Endodermal cell (in vitro differentiated cells): ENCODE data around the gene PCNX4. TPM values are rescaled to one million over a fixed set of nuclear protein-coding genes. Genes with fewer than 3 reads are reported as not detected.

Experiments
- DNase-seq: peaks from one replicate; pipeline ENCODE4 v3.0.0-alpha.2; 2017
- H3K27ac ChIP-seq: 2 replicates; pipeline ENCODE4 v1.5.1; 2013; ENCODE audit warnings: mild to moderate bottlenecking, low read depth, low read length, moderate library complexity
- H3K27me3 ChIP-seq: 2 replicates; pipeline ENCODE4 v1.6.1; 2013; ENCODE audit warnings: mild to moderate bottlenecking, low read length, moderate library complexity; ENCODE audit not compliant: insufficient read depth, control insufficient read depth, poor library complexity, severe bottlenecking
- H3K36me3 ChIP-seq: 2 replicates; pipeline ENCODE4 v1.7.0; 2013; ENCODE audit warnings: mild to moderate bottlenecking, low read length, moderate library complexity; ENCODE audit not compliant: control insufficient read depth, insufficient read depth
- H3K4me1 ChIP-seq: one replicate; pipeline ENCODE4 v1.7.0; 2013; ENCODE audit warnings: low read length; ENCODE audit not compliant: control insufficient read depth, insufficient read depth
- H3K4me3 ChIP-seq: 2 replicates; pipeline ENCODE4 v1.5.1; 2013; ENCODE audit warnings: mild to moderate bottlenecking, low read length, moderate library complexity
- H3K9ac ChIP-seq: 2 replicates; pipeline ENCODE4 v1.6.1; 2013; ENCODE audit warnings: mild to moderate bottlenecking, low read length, moderate library complexity; ENCODE audit not compliant: poor library complexity, severe bottlenecking; ENCODE audit errors: extremely low read depth
- H3K9me3 ChIP-seq: 2 replicates; pipeline ENCODE4 v1.6.1; 2013; ENCODE audit warnings: mild to moderate bottlenecking, low read length, moderate library complexity; ENCODE audit not compliant: control insufficient read depth
- H3K27ac Mint-ChIP-seq: 2 replicates; pipeline ENCODE4 v1.8.0; 2020; ENCODE audit warnings: mixed read lengths
- H3K27me3 Mint-ChIP-seq: 2 replicates; pipeline ENCODE4 v1.8.0; 2021; ENCODE audit warnings: mild to moderate bottlenecking, mixed read lengths; ENCODE audit not compliant: insufficient read depth
- H3K36me3 Mint-ChIP-seq: 2 replicates; pipeline ENCODE4 v1.8.0; 2020; ENCODE audit warnings: low read depth, mixed read lengths
- H3K4me1 Mint-ChIP-seq: 2 replicates; pipeline ENCODE4 v1.8.0; 2020; ENCODE audit warnings: mixed read lengths
- H3K4me3 Mint-ChIP-seq: 2 replicates; pipeline ENCODE4 v1.8.0; 2020; ENCODE audit warnings: mild to moderate bottlenecking, moderate library complexity, mixed read lengths
- H3K9me3 Mint-ChIP-seq: 2 replicates; pipeline ENCODE4 v1.8.0; 2020; ENCODE audit warnings: mild to moderate bottlenecking, mixed read lengths
- WGBS, 2 experiments: methylation state at CpG; one replicate each; pipeline versions ENCODE4 v1.1.5 to v1.1.7; 2013; ENCODE audit warnings: missing lambda C conversion rate in 2 of 2, mixed read lengths in 1 of 2; ENCODE audit not compliant: insufficient coverage in 1 of 2, insufficient read length in 1 of 2; 5-methylcytosine and 5-hydroxymethylcytosine counted together
- total RNA-seq, 2 donors: library from RNA; stranded (reverse); fragmentation: NEBNext Ultra II Directional in 1 of 2; extraction: Animal tissue kit (Norgen Biotek cat#: 25700) in 1 of 2; gene quantifications; 2 replicates in 1 of 2; 3 replicates in 1 of 2; pipeline ENCODE4 v1.2.1, GENCODE V29; 2021
- TF ChIP-seq, protein P1 (sequence below): fragments of 200-600 bp; sonication (generic); conservative IDR thresholded peaks from 2 replicates; pipeline ENCODE4 v1.5.0; 2021; ENCODE audit warnings: antibody characterized with exemption, mild to moderate bottlenecking

The PCNX4 gene
- total RNA-seq, 2 donors from 2014 or later: 61.1 to 74.3 TPM

DNA sequence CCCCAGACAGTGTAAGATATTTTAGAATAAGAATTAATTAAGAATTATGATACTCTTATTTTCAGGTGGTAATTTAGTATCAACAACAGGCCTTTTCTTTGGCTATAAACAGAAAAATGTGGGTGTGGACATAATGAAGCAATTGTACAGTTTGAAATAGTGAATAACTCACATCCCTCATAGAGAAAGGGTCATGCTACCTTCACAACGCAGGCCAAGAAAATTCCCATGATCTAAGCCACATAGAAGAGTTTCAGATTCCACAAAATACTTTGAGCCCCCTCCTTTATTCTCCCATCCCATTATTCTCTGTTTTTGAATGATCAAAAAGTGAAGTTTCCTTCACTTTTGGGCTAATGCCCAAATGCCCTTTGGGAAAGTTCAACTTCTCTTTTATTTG is 97.0 kb downstream of the PCNX4 start:
- H3K9me3 ChIP-seq: no peaks in the 10 kb centered on the region
- TF ChIP-seq, protein P1, sequence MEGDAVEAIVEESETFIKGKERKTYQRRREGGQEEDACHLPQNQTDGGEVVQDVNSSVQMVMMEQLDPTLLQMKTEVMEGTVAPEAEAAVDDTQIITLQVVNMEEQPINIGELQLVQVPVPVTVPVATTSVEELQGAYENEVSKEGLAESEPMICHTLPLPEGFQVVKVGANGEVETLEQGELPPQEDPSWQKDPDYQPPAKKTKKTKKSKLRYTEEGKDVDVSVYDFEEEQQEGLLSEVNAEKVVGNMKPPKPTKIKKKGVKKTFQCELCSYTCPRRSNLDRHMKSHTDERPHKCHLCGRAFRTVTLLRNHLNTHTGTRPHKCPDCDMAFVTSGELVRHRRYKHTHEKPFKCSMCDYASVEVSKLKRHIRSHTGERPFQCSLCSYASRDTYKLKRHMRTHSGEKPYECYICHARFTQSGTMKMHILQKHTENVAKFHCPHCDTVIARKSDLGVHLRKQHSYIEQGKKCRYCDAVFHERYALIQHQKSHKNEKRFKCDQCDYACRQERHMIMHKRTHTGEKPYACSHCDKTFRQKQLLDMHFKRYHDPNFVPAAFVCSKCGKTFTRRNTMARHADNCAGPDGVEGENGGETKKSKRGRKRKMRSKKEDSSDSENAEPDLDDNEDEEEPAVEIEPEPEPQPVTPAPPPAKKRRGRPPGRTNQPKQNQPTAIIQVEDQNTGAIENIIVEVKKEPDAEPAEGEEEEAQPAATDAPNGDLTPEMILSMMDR: no peak
- H3K9me3 Mint-ChIP-seq: no peaks in the 10 kb centered on the region
- WGBS, 2 experiments: 100% methylated on average over 1 of the region's 1 CpG; no CpG with 5 or more reads in 1 of the 2 experiments
- no peaks in the 10 kb centered on the region for H3K27me3 Mint-ChIP-seq
- no peaks in the 10 kb centered on the region for H3K4me1 ChIP-seq
- H3K36me3 ChIP-seq: no peaks in the 10 kb centered on the region
- no peaks in the 10 kb centered on the region for H3K4me1 Mint-ChIP-seq
- no peak overlapping the region for H3K27ac ChIP-seq
- H3K4me3 Mint-ChIP-seq: no peak overlapping the region
- no peaks in the 10 kb centered on the region for H3K27me3 ChIP-seq
- no peaks in the 10 kb centered on the region for H3K36me3 Mint-ChIP-seq
- no peak for DNase-seq
- H3K4me3 ChIP-seq: no peak overlapping the region
- H3K27ac Mint-ChIP-seq: no peak overlapping the region
- no peak overlapping the region for H3K9ac ChIP-seq

- Mint-ChIP-seq H3K4me3 (no peak overlapping the region), H3K36me3 (no peaks in the 10 kb centered on the region), H3K27ac (no peak overlapping the region), H3K4me1 (no peaks in the 10 kb centered on the region), H3K9me3 (no peaks in the 10 kb centered on the region), H3K27me3 (no peaks in the 10 kb centered on the region)
- H3K27ac ChIP-seq: no peak overlapping the region
- H3K27me3 ChIP-seq: no peaks in the 10 kb centered on the region
- 93 to 94% methylated on average over 4 of the region's 4 CpGs for WGBS, 2 experiments
- H3K4me3 ChIP-seq: no peak overlapping the region
- H3K4me1 ChIP-seq: no peaks in the 10 kb centered on the region
- H3K9ac ChIP-seq: no peak overlapping the region
- DNase-seq: no peak
- TF ChIP-seq, protein P1: no peak
- H3K36me3 ChIP-seq: no peaks in the 10 kb centered on the region
- H3K9me3 ChIP-seq: no peaks in the 10 kb centered on the region
Measured at GRCh38 chr14:60189923-60190840, 98.5 kb downstream of the PCNX4 start.

- H3K27ac Mint-ChIP-seq: no peak overlapping the region
- 90% methylated on average over 4 to 5 of the region's 5 CpGs for WGBS, 2 experiments
- DNase-seq: no peak
- TF ChIP-seq, protein P1: peak; percentile 64
- peaks cover 3% of the 10 kb centered on the region for H3K9me3 Mint-ChIP-seq
- H3K4me3 ChIP-seq: no peak overlapping the region
- peaks cover 11% of the 10 kb centered on the region for H3K9me3 ChIP-seq
- no peak overlapping the region for H3K9ac ChIP-seq
- H3K36me3 ChIP-seq: no peaks in the 10 kb centered on the region
- no peak overlapping the region for H3K4me3 Mint-ChIP-seq
- H3K4me1 Mint-ChIP-seq: peaks cover 2% of the 10 kb centered on the region
- H3K27ac ChIP-seq: no peak overlapping the region
- no peaks in the 10 kb centered on the region for H3K36me3 Mint-ChIP-seq
- peaks cover 2% of the 10 kb centered on the region for H3K27me3 Mint-ChIP-seq
- no peaks in the 10 kb centered on the region for H3K27me3 ChIP-seq
- H3K4me1 ChIP-seq: no peaks in the 10 kb centered on the region
Measured at GRCh38 chr14:60195179-60195810, 103.6 kb downstream of the PCNX4 start.
